Mesenchymal stem cell (in vitro differentiated cells and primary cell): ENCODE data around the gene EXOC6B.
A peak's percentile ranks its signal among the peaks of the same experiment; 100 is the strongest.
"Not testable (repeated sequence)": the region's sequence is repeated elsewhere in the genome, so short reads cannot be mapped to it uniquely, and the experiment has no call there.

Experiments
- DNase-seq: peaks from one replicate; pipeline ENCODE4 v3.0.0-alpha.2; 2013
- H2AFZ ChIP-seq: one replicate; pipeline ENCODE4 v1.6.1; 2013; ENCODE audit warnings: low read depth, mild to moderate bottlenecking, control low read depth, inconsistent platforms, low read length, moderate library complexity
- H2AK5ac ChIP-seq: 2 replicates; pipeline ENCODE4 v1.6.1; 2013; ENCODE audit warnings: low read length, moderate library complexity, mild to moderate bottlenecking, inconsistent platforms; ENCODE audit not compliant: severe bottlenecking
- H2BK120ac ChIP-seq: one replicate; pipeline ENCODE4 v1.6.1; 2013; ENCODE audit warnings: low read depth, mild to moderate bottlenecking, inconsistent platforms, low read length, moderate library complexity
- H2BK12ac ChIP-seq, 2 experiments: one replicate each; pipeline ENCODE4 v1.6.1; 2013; ENCODE audit warnings: inconsistent platforms in 2 of 2, low read length in 2 of 2, mild to moderate bottlenecking in 2 of 2, moderate library complexity in 2 of 2, control low read depth in 1 of 2
- H2BK15ac ChIP-seq: one replicate; pipeline ENCODE4 v1.6.1; 2013; ENCODE audit warnings: mild to moderate bottlenecking, low read depth, inconsistent platforms; ENCODE audit not compliant: poor library complexity, severe bottlenecking
- H2BK5ac ChIP-seq: 2 replicates; pipeline ENCODE4 v1.6.1; 2013; ENCODE audit warnings: low read depth, mild to moderate bottlenecking, low read length, control low read depth, inconsistent platforms; ENCODE audit not compliant: poor library complexity, severe bottlenecking
- H3K14ac ChIP-seq, 2 experiments: one replicate each; pipeline ENCODE4 v1.6.1; 2013; ENCODE audit warnings: inconsistent platforms in 2 of 2, low read length in 2 of 2, control low read depth in 1 of 2, mild to moderate bottlenecking in 1 of 2, moderate library complexity in 1 of 2
- H3K18ac ChIP-seq, 2 experiments: one replicate each; pipeline ENCODE4 v1.6.1; 2013; ENCODE audit warnings: inconsistent platforms in 2 of 2, low read length in 2 of 2, control low read depth in 1 of 2, low read depth in 1 of 2, mild to moderate bottlenecking in 1 of 2
- H3K23ac ChIP-seq, 2 experiments: one replicate each; pipeline ENCODE4 v1.6.1; 2013; ENCODE audit warnings: inconsistent platforms in 2 of 2, low read length in 2 of 2, mild to moderate bottlenecking in 2 of 2, moderate library complexity in 2 of 2, control low read depth in 1 of 2
- H3K27ac ChIP-seq: 2 replicates; pipeline ENCODE4 v1.5.1; 2013; ENCODE audit warnings: mild to moderate bottlenecking, moderate library complexity, low read length, control low read depth, inconsistent platforms; ENCODE audit not compliant: poor library complexity, severe bottlenecking
- H3K27me3 ChIP-seq, 2 experiments: 2 replicates each; pipeline versions ENCODE4 v1.6.1 to v1.7.0; 2013; ENCODE audit warnings: low read length in 2 of 2, mild to moderate bottlenecking in 2 of 2, moderate library complexity in 2 of 2, control low read depth in 1 of 2, inconsistent platforms in 1 of 2; ENCODE audit not compliant: control insufficient read depth in 1 of 2, insufficient read depth in 1 of 2
- H3K36me3 ChIP-seq, 2 experiments: 2 replicates each; pipeline versions ENCODE4 v1.6.1 to v1.7.0; 2013; ENCODE audit warnings: low read length in 2 of 2, control low read depth in 1 of 2, inconsistent platforms in 1 of 2, low read depth in 1 of 2, mild to moderate bottlenecking in 1 of 2; ENCODE audit not compliant: insufficient read depth in 2 of 2, control insufficient read depth in 1 of 2
- H3K4ac ChIP-seq, 2 experiments: one replicate each; pipeline ENCODE4 v1.6.1; 2013; ENCODE audit warnings: inconsistent platforms in 2 of 2, low read length in 2 of 2, mild to moderate bottlenecking in 2 of 2, moderate library complexity in 2 of 2, control low read depth in 1 of 2, low read depth in 1 of 2
- H3K4me1 ChIP-seq: 2 replicates; pipeline ENCODE4 v1.6.1; 2013; ENCODE audit warnings: low read depth, low read length, control low read depth; ENCODE audit not compliant: control insufficient read depth, insufficient read depth
- H3K4me2 ChIP-seq: 2 replicates; pipeline ENCODE4 v1.6.1; 2013; ENCODE audit warnings: low read length, mild to moderate bottlenecking, inconsistent platforms; ENCODE audit not compliant: poor library complexity, severe bottlenecking
- H3K4me3 ChIP-seq, 2 experiments: 2 replicates each; pipeline versions ENCODE4 v1.5.1 to v1.7.0; 2013; ENCODE audit warnings: low read length in 2 of 2, mild to moderate bottlenecking in 2 of 2, control low read depth in 1 of 2, low read depth in 1 of 2; ENCODE audit not compliant: insufficient read depth in 1 of 2
- H3K79me1 ChIP-seq: replicated peaks from 2 replicates; pipeline ENCODE4 v1.6.1; 2013; ENCODE audit warnings: mild to moderate bottlenecking, control low read depth, low read length, inconsistent platforms; ENCODE audit not compliant: poor library complexity, severe bottlenecking
- H3K9ac ChIP-seq: 2 replicates; pipeline ENCODE4 v1.7.0; 2013; ENCODE audit warnings: mild to moderate bottlenecking, low read length, moderate library complexity
- H3K9me3 ChIP-seq: 2 replicates; pipeline ENCODE4 v1.7.0; 2013; ENCODE audit warnings: mild to moderate bottlenecking, low read length; ENCODE audit not compliant: control insufficient read depth
- H4K8ac ChIP-seq: one replicate; pipeline ENCODE4 v1.6.1; 2013; ENCODE audit warnings: inconsistent platforms, mild to moderate bottlenecking, low read length, moderate library complexity
- H4K91ac ChIP-seq: one replicate; pipeline ENCODE4 v1.6.1; 2013; ENCODE audit warnings: mild to moderate bottlenecking, low read length, inconsistent platforms
- WGBS: methylation state at CpG from one replicate; pipeline ENCODE4 v1.1.7; 2013; ENCODE audit warnings: mixed read lengths; 5-methylcytosine and 5-hydroxymethylcytosine counted together

The EXOC6B gene

GRCh38 chr2:72602711-72603110 lies 223.1 kb downstream of the EXOC6B start:
- Histone ChIP-seq H2AFZ (no peak overlapping the region), H3K4me2 (no peak overlapping the region), H2BK5ac (no peak overlapping the region), H2BK120ac (no peak overlapping the region), H2BK15ac (no peak overlapping the region), H3K9me3 (no peaks in the 10 kb centered on the region), H3K14ac (no peak overlapping the region), H2BK12ac (no peak overlapping the region), H3K79me1 (peaks cover 3% of the 10 kb centered on the region), H3K9ac (peak overlapping the region; percentile 44), H3K4me1 (no peaks in the 10 kb centered on the region), H4K8ac (no peak overlapping the region), H3K23ac (no peak overlapping the region), H2AK5ac (no peak overlapping the region), H3K4ac (no peak overlapping the region), H3K18ac (no peak overlapping the region), H3K36me3 (no peaks in the 10 kb centered on the region), H3K4me3 (no peak overlapping the region), H4K91ac (no peak overlapping the region), H3K27me3 (no peaks in the 10 kb centered on the region), H3K27ac (peak overlapping the region; percentile 87)
- no peak for DNase-seq
- 89% methylated on average over 3 of the region's 3 CpGs for WGBS

- DNase-seq: no peak
- no peaks in the 10 kb centered on the region for H3K4me1 ChIP-seq
- no peaks in the 10 kb centered on the region for H3K36me3 ChIP-seq
- no peak overlapping the region for H3K23ac ChIP-seq
- H3K4ac ChIP-seq: no peak overlapping the region
- no peaks in the 10 kb centered on the region for H3K9me3 ChIP-seq
- H4K91ac ChIP-seq: no peak overlapping the region
- H3K79me1 ChIP-seq: peaks cover 2% of the 10 kb centered on the region
- no peak overlapping the region for H3K27ac ChIP-seq
- H3K27me3 ChIP-seq: no peaks in the 10 kb centered on the region
- H2BK15ac ChIP-seq: no peak overlapping the region
- no peak overlapping the region for H2BK12ac ChIP-seq
- no peak overlapping the region for H2BK120ac ChIP-seq
- no peak overlapping the region for H2BK5ac ChIP-seq
- WGBS: no CpG with 5 or more reads among the region's 1 CpG
- H3K18ac ChIP-seq: no peak overlapping the region
- no peak overlapping the region for H3K14ac ChIP-seq
- no peak overlapping the region for H2AFZ ChIP-seq
- no peak overlapping the region for H3K4me3 ChIP-seq
- H2AK5ac ChIP-seq: no peak overlapping the region
- H3K4me2 ChIP-seq: no peak overlapping the region
- no peak overlapping the region for H4K8ac ChIP-seq
- no peak overlapping the region for H3K9ac ChIP-seq
Observed at GRCh38 chr2:72602095-72602494, 223.7 kb downstream of the EXOC6B start.

DNA sequence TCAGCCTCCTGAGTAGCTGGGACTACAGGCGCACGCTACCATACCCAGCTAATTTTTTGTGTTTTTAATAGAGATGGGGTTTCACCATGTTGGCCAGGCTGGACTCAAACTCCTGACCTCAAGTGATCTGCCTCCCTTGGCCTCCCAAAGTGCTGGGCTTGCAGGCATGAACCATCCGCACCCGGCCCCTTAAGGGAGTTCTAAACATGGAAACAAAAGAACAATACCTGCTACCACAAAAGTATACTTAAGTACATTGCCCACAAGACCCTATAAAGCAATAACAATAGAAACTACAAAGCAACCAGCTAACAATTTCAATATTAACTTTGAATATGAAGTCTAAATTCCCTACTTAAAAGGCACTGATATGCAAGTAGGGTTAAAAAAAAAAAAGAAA lies 242.0 kb downstream of the EXOC6B start:
- not testable (repeated sequence) for H3K9ac ChIP-seq, H3K4me1 ChIP-seq, H3K18ac ChIP-seq, H2BK15ac ChIP-seq, H3K9me3 ChIP-seq, H3K36me3 ChIP-seq, H3K23ac ChIP-seq, H3K4me2 ChIP-seq, H2BK120ac ChIP-seq, H2BK5ac ChIP-seq, DNase-seq, H2AK5ac ChIP-seq, H3K14ac ChIP-seq, H4K8ac ChIP-seq, H3K4ac ChIP-seq, H3K27me3 ChIP-seq, H3K4me3 ChIP-seq, H2AFZ ChIP-seq, H3K27ac ChIP-seq, H2BK12ac ChIP-seq, H4K91ac ChIP-seq
- 100% methylated on average over 4 of the region's 4 CpGs for WGBS
- H3K79me1 ChIP-seq: peaks cover 12% of the 10 kb centered on the region

GRCh38 chr2:72583376-72583775 lies 242.5 kb downstream of the EXOC6B start:
- Histone ChIP-seq H2BK5ac (no peak overlapping the region), H2BK12ac (no peak overlapping the region), H3K4ac (no peak overlapping the region), H3K4me3 (no peak overlapping the region), H3K36me3 (no peaks in the 10 kb centered on the region), H3K14ac (no peak overlapping the region), H3K27ac (no peak overlapping the region), H4K91ac (no peak overlapping the region), H3K4me2 (no peak overlapping the region), H3K4me1 (no peaks in the 10 kb centered on the region), H4K8ac (no peak overlapping the region), H2AK5ac (no peak overlapping the region), H3K9me3 (no peaks in the 10 kb centered on the region), H2BK120ac (no peak overlapping the region), H2AFZ (no peak overlapping the region), H3K79me1 (peaks cover 12% of the 10 kb centered on the region), H3K27me3 (no peaks in the 10 kb centered on the region), H2BK15ac (no peak overlapping the region), H3K23ac (no peak overlapping the region), H3K18ac (no peak overlapping the region), H3K9ac (no peak overlapping the region)
- no peak for DNase-seq
- no CpG with 5 or more reads among the region's 1 CpG for WGBS
